Progenitor cell of endocrine pancreas (in vitro differentiated cells): ENCODE results near the gene WWC2. TPM values are rescaled to one million over a fixed set of nuclear protein-coding genes. Genes with fewer than 3 reads are reported as not detected.

Experiments used
- DNase-seq: peaks from one replicate; pipeline ENCODE4 v3.0.0; 2021; ENCODE audit warnings: low spot score; ENCODE audit not compliant: unreplicated experiment
- H3K27ac Mint-ChIP-seq: 2 replicates; pipeline ENCODE4 v1.8.0; 2021; ENCODE audit warnings: mild to moderate bottlenecking, moderate library complexity, mixed read lengths
- H3K27me3 Mint-ChIP-seq: 2 replicates; pipeline ENCODE4 v1.8.0; 2021; ENCODE audit warnings: mixed read lengths
- H3K36me3 Mint-ChIP-seq: 2 replicates; pipeline ENCODE4 v1.8.0; 2022; ENCODE audit warnings: mixed read lengths; ENCODE audit not compliant: insufficient read depth
- H3K4me1 Mint-ChIP-seq: 2 replicates; pipeline ENCODE4 v1.8.0; 2021; ENCODE audit warnings: low read depth, mixed read lengths
- H3K4me3 Mint-ChIP-seq: 2 replicates; pipeline ENCODE4 v1.8.0; 2021; ENCODE audit warnings: low read depth, mild to moderate bottlenecking, moderate library complexity, mixed read lengths
- H3K9me3 Mint-ChIP-seq: 2 replicates; pipeline ENCODE4 v1.8.0; 2021; ENCODE audit warnings: low read depth, mixed read lengths
- CTCF ChIP-seq: fragments of 200-600 bp; sonication (generic); IDR thresholded peaks from one replicate; pipeline ENCODE4 v1.5.0; 2021; ENCODE audit warnings: antibody characterized with exemption, mild to moderate bottlenecking; ENCODE audit not compliant: unreplicated experiment
- total RNA-seq: library from RNA; stranded (reverse); gene quantifications from 2 replicates; pipeline ENCODE4 v1.2.1, GENCODE V29; 2021

WWC2 gene
- total RNA-seq, 1 donor from 2014 or later, result 57.0 TPM

- no peak overlapping the region for H3K27ac Mint-ChIP-seq
- TF ChIP-seq CTCF, result no peak
- peaks cover 35% of the 10 kb centered on the region for H3K36me3 Mint-ChIP-seq
These were observed 215.7 kb downstream of the WWC2 start for GRCh38 chr4:183314806-183315205.

GRCh38 chr4:183318656-183319055 is 219.6 kb downstream of the WWC2 start:
- no peak overlapping the region for H3K27ac Mint-ChIP-seq
- no peaks in the 10 kb centered on the region for H3K27me3 Mint-ChIP-seq
- no peaks in the 10 kb centered on the region for H3K9me3 Mint-ChIP-seq
- H3K4me3 Mint-ChIP-seq, result no peak overlapping the region
- no peak for TF ChIP-seq CTCF
- peaks cover 22% of the 10 kb centered on the region for H3K36me3 Mint-ChIP-seq
- peaks cover 4% of the 10 kb centered on the region for H3K4me1 Mint-ChIP-seq
- DNase-seq, result no peak

More at GRCh38 chr4:183314806-183315205, 215.7 kb downstream of the WWC2 start:
- Mint-ChIP-seq H3K9me3 (no peaks in the 10 kb centered on the region), H3K4me1 (no peaks in the 10 kb centered on the region), H3K4me3 (no peak overlapping the region), H3K27me3 (no peaks in the 10 kb centered on the region)
- DNase-seq, result no peak

GRCh38 chr4:183320211-183321059 is 221.4 kb downstream of the WWC2 start, which contains the start of gene CLDN22:
TSS of gene CLDN22 (minus strand) at chr4:183320276. CDS start at chr4:183320218, 58 bp downstream.
- Mint-ChIP-seq H3K36me3 (peaks cover 24% of the 10 kb centered on the region), H3K4me1 (peaks cover 11% of the 10 kb centered on the region), H3K27ac (no peak within 1 kb of the TSS), H3K9me3 (no peaks in the 10 kb centered on the region), H3K4me3 (no peak within 1 kb of the TSS), H3K27me3 (no peaks in the 10 kb centered on the region)
- no peak for TF ChIP-seq CTCF
- DNase-seq, result no peak

GRCh38 chr4:183321079-183321478 is 222.0 kb downstream of the WWC2 start:
- H3K27me3 Mint-ChIP-seq, result no peaks in the 10 kb centered on the region
- H3K4me3 Mint-ChIP-seq, result no peak overlapping the region
- H3K4me1 Mint-ChIP-seq, result peaks cover 13% of the 10 kb centered on the region
- H3K27ac Mint-ChIP-seq, result no peak overlapping the region
- DNase-seq, result no peak
- peaks cover 5% of the 10 kb centered on the region for H3K9me3 Mint-ChIP-seq
- H3K36me3 Mint-ChIP-seq, result peaks cover 27% of the 10 kb centered on the region
- TF ChIP-seq CTCF, result no peak

- no peak for DNase-seq
- Mint-ChIP-seq H3K4me1 (peaks cover 13% of the 10 kb centered on the region), H3K4me3 (no peak overlapping the region), H3K27ac (no peak overlapping the region), H3K27me3 (no peaks in the 10 kb centered on the region), H3K9me3 (peaks cover 10% of the 10 kb centered on the region), H3K36me3 (peaks cover 31% of the 10 kb centered on the region)
- TF ChIP-seq CTCF, result no peak
These were observed 222.5 kb downstream of the WWC2 start for GRCh38 chr4:183321516-183321915.
